ENCODE measurements around the gene NBAS.
"Not testable (repeated sequence)": the region's sequence is repeated elsewhere in the genome, so short reads cannot be mapped to it uniquely, and the experiment has no call there.

Gene NBAS

DNA sequence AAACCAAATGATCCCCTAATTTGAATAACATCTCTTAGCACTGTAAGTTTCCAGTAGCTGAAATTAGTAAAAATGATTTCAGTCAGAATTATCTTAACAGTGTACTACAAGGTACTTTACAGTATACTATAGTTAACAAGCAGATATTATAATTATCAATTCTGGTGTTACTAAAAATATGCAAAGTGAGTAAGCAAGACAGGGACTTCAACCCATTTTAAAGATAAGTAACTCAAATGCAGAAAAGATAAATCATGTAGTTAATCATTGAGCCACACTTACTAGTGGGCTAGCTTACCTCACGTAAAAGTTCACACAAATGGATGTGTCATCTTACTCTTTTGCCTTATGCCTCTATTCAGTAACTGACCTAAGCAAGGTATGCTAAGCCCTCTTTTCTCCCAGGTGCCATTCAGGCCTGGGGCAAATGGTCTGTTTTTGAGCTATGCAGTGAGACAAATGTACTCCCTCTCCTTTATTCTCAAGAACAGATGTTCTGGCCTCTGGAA lies 101.0 kb downstream of the NBAS start:
- no peak for DNase-seq (ENCODE audit: low spot score)

DNA sequence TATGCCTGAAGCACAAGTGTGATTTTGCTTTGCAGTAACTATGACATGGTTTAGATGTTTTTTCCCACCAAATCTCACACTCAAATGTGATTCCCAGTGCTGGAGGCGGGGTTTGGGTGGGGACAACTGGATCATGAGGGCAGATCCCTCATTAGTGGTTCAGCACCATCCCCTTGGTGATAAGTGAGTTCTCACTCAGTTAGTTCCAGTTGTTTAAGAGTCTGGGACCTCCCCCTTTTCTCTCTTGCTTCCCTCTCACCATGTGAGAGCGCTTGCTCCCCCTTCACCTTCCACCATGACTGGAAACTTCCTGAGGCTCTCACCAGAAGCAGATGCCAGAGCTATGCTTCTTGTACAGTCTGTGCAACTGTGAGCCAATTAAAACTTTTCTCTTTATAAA lies 102.9 kb downstream of the NBAS start:
- DNase-seq (ENCODE audit: low spot score): no peak

DNA sequence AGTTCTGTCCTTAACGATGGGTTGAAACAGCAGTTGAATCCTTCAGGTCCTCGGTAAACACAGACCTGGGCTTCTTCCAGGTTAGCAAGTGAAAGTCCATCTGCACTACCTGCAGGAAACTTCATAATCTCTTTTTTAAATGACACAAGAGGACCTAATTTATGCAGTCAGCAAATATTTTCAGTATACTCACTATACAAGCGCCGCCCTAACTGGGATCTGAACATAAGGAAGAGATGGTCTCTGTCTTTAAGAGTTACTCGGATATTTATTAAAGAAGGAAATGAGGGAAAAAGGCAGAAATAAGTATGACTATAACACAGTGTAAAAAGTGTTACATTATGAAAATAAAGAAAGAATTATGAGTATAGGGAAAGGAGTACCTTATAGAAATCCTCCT lies 103.3 kb downstream of the NBAS start:
- no peak for DNase-seq (ENCODE audit: low spot score)

DNA sequence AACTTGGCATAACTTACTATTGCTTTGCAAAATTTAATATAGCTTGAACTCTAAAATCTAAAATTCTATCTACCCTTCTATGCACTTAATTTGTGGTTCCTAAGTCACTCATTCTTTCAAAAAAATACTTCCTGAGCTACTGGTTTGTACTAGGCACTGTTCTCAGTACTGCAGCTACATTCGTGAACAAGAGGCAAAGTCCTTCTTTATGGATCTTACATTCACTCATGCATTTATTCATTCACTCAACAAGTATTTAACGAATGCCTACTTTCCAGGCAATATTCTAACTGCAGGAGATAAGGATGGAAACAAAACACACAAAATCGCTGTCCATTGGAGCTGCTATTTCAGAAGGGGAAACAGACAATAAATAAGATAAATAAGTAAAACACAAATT lies 104.8 kb downstream of the NBAS start:
- DNase-seq (ENCODE audit: low spot score): no peak

DNA sequence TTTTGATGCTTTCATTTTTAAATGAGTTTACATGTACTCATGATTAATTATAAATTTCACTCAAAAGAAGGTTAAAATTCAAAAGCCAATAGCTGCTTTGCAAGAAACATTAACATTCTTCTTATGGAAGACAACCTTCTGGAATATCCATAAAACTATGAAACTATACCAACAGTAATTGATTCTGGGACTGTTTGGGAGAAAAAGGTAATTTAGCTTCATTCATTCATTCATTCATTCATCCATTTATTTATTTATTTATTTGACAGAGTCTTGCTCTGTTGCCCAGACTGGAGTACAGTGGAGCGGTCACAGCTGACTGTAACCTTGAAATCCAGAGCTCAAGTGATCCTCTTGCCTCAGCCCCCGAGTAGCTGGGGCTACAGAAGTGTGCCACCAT lies 110.3 kb downstream of the NBAS start:
- no peak for DNase-seq (ENCODE audit: low spot score)

DNA sequence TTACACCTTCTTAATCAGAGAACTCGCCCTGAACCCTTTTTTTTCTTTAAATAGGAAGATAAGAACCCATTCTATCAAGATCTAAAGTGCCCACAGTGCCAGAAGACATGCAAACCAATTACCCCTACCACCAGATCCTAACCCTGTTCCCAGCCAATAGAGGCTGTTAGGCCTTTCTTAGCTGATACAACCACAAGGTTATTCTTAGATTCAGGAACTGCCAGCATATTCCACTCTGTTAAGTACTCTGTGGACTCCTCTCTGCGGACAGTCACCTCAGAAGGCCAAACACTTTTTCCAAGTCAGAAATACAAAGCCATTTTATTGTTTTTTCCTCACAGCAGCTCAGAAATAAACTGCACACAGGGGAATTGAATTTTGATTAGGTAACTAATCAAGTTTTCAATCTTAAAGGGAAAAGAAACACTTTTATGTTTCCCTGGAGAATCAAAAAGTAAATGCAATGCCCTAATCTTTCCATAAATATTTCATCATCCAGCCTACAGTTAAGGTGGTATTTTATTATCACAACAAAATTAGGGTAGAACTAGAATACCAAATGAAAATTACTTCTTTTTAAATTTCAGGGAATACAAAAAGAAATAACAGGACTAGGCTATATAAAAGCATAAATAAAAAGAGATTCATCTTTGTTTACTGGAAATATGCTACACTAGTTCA lies 111.4 kb downstream of the NBAS start:
- no peak for DNase-seq (ENCODE audit: low spot score)

DNA sequence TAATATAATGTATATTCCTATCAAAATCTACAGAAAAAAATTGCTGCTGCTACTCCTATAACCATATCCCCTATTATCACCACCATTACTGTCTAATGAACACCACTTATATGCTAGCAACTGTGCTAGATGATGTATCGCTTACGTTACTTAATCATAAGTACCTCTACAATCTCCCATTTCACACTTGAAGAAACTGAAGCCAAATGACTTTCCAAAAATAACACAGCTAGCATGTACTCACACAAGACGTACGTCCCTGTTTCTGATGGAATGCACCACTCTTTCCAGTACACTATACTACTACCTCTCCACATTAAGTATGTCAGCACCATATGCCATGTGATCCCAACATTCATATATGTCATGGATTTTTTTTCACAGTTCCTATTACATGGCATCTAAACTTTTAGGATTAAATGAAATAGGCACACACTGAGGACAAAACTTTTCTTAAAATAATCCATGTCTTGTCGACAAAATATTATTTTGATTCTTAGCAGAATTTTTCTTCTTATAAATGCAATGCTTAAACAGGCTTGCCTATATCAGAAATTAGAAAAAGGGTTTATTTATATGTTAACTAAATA lies 112.8 kb downstream of the NBAS start:
- no peak for DNase-seq (ENCODE audit: low spot score)

DNA sequence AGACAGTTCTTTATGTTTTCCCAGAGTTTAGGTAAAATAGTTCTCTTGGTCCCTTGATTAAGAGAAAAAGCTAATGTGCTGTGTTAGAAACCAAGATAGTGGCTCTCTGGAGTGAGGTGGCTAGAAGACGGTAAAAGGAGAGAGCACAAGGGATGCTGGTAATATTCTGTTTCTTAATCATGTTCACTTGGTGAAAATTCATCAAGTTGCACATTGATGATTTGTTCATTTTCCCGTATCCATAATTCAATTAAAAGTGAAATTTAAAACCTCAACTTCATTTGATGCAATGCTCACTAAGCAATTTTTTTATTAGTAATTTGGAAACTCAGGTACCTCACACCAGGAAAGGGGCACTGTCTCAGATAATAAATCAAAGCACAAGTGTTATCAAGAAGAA lies 113.8 kb downstream of the NBAS start:
- no peak for DNase-seq (ENCODE audit: low spot score)

DNA sequence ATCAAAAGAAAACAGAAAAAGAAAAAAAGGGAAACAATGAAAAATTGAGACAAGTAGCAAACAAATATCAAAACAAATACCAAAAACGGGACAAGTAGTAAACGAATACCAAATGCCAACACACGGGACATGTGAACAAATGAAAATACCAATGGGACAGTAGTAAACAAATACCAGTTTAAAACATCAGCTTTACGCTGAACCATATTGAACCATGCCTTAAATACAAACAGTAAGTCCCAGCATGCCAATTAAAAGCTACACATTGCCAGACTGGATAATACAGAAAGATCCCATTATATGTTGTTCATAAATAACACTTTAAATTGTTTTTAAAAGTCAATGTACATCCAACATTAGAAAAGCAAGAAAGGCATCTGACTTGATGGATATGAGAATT lies 114.2 kb downstream of the NBAS start:
- DNase-seq (ENCODE audit: low spot score): no peak

DNA sequence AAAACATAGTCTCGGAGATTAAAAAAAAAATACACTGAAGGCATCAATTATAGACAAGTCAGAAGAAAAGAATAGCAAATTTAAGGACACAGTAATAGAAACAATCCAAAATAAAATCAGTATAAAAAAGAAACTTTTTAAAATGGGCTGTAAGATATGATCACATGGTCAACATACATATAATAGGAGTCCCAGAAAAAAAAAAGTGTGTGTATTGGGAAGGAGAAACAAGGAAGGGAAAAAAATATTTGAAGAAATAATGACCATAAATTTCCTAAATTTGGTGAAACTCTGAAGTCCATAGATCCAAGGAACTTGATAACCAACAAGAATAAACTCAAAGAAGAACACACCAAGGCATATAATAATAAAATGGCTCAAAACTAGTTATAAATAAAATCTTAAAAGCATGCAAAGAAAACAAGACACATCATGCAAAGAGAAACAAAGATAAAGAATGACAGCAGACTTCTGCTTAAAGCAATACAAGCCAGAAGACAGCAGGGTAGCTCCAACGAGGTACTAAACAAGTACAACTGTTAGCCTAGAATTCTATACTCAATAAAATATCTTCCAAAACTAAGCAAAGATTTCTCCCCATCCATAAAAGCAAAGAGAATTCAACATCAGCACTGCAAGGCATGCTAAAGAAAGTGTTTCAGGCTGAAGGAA lies 115.1 kb downstream of the NBAS start:
- no peak for DNase-seq (ENCODE audit: low spot score)

DNA sequence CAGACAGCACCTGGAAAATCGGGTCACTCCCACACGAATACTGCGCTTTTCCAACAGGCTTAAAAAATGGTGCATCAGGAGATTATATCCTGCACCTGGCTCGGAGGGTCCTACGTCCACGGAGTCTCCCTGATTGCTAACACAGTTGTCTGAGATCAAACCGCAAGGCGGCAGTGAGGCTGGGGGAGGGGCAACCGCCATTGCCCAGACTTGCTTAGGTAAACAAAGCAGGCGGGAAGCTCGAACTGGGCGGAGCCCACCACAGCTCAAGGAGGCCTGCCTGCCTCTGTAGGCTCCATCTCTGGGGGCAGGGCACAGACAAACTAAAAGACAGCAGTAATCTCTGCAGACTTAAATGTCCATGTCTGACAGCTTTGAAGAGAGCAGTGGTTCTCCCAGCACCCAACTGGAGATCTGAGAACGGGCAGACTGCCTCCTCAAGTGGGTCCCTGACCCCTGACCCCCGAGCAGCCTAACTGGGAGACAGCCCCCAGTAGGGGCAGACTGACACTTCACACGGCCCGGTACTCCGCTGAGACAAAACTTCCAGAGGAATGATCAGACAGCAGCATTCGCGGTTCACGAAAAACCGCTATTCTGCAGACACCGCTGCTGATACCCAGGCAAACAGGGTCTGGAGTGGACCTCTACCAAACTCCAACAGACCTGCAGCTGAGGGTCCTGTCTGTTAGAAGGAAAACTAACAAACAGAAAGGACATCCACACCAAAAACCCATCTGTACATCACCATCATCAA lies 121.2 kb downstream of the NBAS start:
- DNase-seq (ENCODE audit: low spot score): not testable (repeated sequence)

DNA sequence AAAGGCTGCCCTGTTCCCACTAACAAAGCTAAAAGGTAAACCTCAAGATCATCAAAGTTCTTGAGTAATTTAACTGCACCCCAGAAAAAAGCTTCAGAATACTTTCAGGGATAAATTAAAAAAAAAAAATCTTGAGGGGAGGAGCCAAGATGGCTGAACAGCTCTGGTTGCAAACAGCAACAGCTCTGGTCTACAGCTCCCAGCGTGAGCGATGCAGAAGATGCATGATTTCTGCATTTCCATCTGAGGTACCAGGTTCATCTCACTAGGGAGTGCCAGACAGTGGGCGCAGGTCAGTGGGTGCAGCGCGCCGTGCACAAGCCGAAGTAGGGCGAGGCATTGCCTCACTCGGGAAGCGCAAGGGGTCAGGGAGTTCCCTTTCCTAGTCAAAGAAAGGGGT lies 121.8 kb downstream of the NBAS start:
- not testable (repeated sequence) for DNase-seq (ENCODE audit: low spot score)

DNA sequence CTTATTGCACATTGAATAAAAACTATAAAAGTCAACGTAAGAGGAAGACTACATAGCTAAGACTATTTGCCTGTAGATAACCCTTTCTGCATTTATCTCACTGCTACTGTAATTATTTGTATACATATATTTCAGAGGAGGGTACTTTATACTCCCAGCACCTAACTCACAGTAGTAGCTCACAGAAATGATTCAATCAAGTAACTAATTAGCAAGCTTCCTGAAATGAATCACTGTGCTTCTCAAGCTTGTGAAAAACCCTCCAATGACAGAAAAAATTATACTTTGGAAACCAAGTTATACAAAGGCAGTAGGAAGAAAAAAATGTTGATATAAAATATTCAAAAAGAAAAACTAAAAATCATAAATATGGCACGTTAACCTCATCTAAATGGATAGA lies 124.9 kb downstream of the NBAS start:
- DNase-seq (ENCODE audit: low spot score): no peak

DNA sequence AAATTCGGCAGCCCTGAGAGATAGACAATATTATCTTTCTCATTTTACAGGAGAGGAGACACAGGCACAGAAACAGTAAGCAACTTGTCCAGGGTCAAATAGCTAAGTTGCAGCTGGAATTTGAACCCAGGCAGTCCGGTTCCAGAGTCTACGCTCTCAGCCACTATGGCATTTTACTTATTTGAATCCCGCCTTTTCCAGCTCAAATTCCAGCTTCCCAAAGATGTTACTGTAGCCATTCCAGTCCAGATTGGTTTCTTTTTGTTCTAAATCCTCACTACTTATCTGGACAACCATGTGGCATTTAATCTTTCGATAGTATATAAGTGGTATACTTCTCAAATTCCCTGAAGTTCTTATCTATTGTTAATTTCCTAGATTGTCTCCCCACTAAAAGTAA lies 125.7 kb downstream of the NBAS start:
- no peak for DNase-seq (ENCODE audit: low spot score)

DNA sequence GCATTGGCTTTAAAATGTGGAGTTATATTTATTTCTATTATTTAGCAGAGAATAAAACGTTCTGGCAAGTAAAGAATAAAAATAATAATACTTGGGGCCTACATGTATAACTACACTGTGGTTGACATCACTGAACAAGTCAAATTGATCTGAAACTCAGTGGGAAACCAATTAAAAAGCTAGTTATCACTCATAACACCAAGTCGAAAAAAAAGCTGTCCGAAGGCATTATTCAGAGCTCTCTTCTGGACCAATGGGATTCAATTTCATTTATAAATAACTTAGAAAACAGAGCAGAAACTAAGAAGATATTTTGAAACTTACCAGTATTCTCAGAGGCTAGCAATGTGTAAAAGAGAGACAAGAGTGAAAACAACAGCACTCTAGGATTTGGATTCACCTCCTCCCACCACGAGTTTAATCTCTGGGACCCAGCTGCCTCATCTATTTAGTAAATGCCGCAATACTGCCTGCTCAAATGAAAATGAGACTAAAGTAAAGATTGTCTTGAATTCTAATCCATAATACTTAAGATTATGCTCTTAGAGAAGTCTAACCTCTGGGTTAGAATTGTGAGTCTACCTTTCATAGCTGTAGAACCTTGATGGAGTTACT lies 128.4 kb downstream of the NBAS start:
- DNase-seq (ENCODE audit: low spot score): no peak

DNA sequence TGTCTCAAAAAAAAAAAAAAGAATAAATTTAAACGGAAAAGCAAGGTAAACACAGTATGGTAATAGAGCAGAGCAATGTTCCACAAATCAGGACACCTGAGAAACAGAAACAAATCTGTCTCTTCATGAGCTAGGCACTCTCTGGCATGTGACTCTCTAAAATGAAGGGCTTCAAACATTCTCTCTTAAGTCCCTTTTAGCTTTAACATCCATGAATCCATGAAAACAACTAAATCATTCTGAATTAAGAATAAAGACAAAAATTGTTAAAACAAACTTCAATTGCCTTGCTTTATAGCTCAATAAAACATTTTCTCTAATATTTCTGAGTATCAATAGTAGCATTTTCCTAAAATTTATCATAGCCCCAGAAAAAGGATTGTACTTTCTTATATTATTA lies 132.1 kb downstream of the NBAS start:
- DNase-seq (ENCODE audit: low spot score): no peak

DNA sequence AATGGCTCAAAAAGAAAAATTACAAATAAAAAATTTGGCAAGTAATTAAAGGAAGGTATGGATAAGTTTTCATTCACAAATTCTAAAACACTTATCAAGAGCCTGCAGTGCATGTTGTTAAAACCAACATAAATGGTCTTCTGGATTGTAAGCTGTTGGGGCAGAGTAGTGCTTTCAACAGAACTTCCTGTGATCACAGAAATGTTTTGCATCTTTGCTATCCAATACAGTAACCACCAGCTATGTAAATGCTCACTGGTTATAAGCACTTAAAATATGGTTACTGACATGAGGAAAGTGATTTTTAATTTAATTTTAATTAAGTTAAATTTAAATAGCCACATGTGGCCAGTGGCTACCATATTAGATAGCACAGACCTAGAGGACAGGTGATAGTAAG lies 133.1 kb downstream of the NBAS start:
- no peak for DNase-seq (ENCODE audit: low spot score)

DNA sequence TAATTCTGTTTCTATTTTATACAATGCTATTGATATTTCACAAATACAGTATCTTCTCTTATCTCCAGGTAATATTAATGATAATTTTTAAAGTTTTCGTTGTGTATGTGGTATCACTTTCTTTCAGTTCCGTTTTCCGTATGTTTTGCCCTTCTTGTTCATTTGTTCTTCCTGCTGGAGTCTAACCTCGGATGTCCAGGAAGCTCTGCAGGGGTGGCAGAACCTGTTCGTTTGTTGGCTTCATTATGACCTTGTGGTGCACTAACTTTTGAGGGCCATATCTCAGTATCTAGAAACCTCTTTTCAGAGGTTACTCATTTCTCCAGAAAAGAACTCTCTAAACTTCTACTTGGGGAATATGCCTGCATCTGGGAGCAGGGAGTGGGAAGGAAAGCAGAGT lies 134.5 kb downstream of the NBAS start:
- DNase-seq (ENCODE audit: low spot score): no peak

DNA sequence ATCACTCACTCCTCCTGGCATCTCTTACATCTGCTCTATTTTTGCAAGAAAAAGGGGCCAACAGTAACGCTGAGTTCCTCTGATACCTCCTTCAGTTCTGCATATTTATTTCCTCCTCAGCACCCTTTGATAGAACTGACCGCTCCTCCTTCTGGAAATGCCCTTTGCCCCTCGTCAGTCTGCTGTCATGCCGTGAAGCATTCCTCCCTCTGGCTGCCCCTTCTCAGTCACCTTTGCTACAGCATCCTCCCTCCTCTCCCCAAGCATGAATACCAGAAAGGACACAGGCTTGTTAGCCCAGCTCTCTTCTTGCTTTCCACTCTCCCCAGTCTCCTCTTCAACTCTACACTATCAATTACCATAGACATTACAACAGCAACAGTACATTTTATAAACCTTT lies 135.4 kb downstream of the NBAS start:
- no peak for DNase-seq (ENCODE audit: low spot score)

DNA sequence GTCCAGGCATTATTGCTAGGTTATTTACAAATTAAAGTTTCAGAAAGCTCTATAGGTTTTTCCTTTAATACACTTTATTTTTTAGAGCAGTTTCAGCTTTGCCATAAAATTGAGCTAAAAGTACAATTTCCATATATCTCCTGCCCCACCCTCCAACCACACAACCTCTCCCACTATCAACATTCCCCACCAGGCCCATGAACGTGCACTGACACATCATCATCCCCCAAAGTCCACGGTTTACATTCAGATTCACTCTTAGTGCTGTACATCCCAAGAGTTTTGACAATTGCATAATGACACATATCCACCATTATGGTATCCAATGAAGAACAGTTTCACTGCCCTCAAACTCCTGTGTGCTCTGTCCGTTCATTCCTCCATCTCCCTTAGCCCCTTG lies 139.4 kb downstream of the NBAS start:
- no peak for DNase-seq (ENCODE audit: low spot score)

DNA sequence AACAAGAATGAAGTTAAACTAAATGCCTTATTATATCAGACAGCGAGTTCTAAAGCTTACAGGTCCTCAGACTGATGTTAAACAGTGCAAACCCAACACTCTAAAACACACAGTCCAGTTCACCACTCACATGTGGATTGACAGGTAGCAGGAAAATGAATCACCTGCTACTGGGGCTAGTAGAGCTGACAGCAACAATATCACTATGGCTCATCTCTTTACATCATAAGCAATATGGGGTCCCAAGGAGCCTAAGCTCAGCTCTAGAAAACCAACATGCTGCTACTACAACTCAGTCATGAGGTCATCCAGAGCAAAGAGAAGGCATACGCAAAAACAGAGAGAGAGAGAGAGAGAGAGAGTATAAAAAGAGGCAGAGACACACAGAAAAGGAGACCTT lies 145.4 kb downstream of the NBAS start:
- DNase-seq (ENCODE audit: low spot score): no peak

DNA sequence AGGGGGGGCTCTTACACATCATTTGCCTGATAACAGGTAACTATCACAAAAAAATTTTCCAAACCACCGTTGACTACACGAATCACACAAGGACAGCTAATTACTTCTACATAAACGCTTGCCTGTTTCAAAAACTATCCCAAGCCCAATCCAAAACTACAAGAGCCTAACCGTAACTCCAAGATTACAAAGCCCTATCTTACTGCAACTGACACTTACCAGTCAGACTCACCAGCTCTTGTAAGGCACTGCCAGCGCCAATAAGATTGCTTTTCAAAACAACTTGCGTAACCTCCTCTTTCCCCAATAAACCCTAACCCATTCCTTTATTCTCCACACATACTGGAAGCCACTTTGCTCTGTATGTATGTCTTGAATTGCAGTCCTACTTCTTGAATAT lies 148.4 kb downstream of the NBAS start:
- DNase-seq (ENCODE audit: low spot score): no peak
